HG03460 (cell line): ENCODE measurements around the gene FAM120B.

ENCODE experiments used
- ATAC-seq: cut with Tn5 transposase; IDR thresholded peaks from one replicate; pipeline ENCODE4 v1.9.1; 2021; ENCODE audit not compliant: unreplicated experiment

FAM120B gene

GRCh38 chr6:170417881-170418280, 111.3 kb downstream of the FAM120B start:
- no peak for ATAC-seq

GRCh38 chr6:170420283-170420682, 113.7 kb downstream of the FAM120B start:
- no peak for ATAC-seq

GRCh38 chr6:170420791-170421776, 114.5 kb downstream of the FAM120B start:
- ATAC-seq: no peak

DNA sequence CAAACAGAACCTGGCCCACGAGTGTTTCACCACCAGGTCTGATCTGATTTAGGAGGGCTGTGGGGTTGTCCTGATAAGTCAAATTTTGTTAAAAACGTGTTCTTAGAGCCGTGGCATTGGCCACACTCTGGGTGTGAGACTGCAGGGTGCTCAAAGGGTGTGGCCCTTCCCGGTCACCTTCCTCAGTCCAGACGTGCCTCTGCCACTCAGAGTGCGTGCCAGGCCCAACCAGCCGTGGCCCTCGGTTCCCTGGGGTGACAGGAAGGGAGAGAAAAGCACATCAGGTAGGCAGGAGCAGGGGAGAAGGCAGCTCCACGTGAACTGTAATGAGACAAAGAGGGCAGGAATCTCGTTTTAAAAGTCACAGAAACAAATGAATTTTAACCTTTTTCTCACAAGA, 115.4 kb downstream of the FAM120B start:
- no peak for ATAC-seq

DNA sequence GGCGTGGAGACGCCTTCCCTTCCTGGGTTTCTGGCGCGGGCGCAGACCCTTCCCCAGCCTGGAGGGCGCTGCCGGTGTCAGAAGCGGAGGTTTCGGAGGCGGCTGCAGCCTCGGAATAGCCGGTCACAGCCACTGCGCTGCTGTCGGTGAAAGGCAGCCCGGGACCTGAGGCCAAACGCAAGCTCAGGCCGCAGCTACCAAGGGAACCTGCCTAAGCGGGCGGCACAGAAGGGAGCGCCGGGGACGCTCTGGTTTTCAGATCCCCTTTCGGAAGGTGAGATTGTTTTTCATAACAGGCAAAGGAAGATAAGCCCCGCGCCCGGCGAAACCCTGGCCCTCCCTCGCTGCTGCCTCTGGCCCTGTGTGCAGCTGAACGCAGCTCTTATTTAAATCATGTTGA, 116.5 kb downstream of the FAM120B start:
- ATAC-seq: no peak

GRCh38 chr6:170423814-170424603, 117.5 kb downstream of the FAM120B start:
- ATAC-seq: no peak

DNA sequence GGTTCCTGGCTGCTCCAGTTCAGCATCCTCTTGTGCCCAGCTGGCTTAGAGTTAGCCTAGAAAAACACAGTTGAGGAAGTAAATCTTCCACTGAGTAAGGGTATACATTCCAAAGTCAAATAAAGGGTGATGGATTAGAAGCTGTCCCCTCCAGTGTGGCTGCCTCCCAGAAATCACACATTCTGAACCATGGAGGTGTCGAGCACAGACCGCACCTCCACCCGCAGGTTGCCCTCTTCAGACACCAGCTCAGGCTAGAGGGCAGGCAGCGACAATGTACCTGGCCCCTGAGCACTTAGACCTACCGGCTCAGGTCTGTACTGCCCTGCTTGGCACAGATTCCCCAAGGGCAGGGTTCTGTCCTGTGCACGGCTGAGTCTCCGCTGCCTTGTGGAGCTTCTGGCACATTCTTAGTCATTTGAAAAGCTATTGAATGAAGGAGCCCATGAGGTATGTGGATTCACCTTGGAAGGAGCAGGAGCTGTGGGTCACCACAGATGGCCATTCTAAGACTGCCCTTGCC, 118.1 kb downstream of the FAM120B start:
- ATAC-seq: no peak

DNA sequence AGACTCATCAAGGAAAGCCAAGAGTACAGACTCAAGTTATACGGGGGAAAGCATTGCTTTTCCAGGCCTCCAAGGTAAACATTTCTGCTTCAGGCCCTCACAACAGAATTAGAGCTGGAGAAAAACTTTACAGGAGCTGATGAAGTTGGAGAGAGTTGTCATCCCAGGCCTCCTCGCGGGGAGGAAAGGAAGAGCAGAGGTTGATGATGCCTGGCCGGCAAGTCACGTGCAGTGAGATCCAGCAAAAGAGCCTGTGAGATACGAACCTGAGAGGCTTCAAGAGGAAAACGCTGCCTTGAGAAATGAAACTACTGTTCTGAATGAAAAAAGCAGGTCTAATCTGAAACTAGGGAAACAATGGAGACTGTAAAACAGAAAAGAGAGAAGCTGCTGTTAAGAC, 122.9 kb downstream of the FAM120B start:
- ATAC-seq: no peak

- no peak for ATAC-seq
Measured at GRCh38 chr6:170433163-170434116, 126.9 kb downstream of the FAM120B start.

- ATAC-seq: no peak
Measured at GRCh38 chr6:170434117-170434820, 127.7 kb downstream of the FAM120B start.

- no peak for ATAC-seq
Measured at GRCh38 chr6:170434821-170435155, 128.2 kb downstream of the FAM120B start.

DNA sequence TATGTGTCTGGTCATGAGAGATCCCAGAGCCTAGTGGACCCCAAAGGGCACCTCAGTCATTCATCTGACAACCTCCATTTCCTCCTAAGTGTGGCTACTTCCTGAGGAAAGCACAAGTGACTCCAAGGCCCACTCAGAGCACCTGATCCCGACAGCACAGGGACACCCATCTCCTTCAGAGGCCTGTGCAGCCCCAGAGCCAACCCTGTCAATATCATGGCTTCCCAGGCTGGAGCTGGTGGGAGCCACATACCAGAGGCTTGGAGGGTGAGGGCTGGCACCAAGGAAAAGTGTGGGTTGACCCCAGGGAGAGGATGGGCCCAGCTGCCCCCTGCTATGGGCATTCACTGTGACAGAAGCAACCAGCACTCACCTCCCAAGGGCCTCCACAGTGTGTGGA, 129.2 kb downstream of the FAM120B start:
- ATAC-seq: no peak

DNA sequence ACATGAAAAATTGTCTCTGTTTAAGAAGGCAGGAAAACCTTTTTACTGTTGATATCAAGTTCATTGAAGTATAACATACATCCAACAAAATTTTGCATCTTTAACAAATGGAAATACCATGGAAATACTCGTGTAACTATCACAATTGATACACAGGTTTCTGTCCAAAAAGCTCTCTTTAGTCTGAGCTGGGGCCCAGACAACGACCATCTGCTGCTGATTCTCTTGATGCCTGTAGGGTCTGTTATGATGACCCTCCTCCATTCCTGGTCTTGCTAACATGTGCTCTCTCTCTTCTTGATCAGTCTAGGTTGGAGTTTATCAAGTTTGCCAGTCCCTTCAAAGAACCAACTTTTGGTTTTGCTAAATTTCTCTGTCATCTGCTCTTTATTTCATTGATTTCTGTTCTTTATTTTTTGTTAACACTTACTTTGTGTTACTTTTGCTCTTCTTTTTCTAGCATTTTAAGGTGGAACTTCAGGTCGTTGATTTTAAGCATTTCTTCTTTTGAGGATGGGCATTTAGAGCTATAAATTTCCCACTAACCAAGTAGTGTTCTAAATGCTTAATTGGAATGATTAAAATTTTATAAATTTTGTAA, 129.8 kb downstream of the FAM120B start:
- ATAC-seq: no peak

DNA sequence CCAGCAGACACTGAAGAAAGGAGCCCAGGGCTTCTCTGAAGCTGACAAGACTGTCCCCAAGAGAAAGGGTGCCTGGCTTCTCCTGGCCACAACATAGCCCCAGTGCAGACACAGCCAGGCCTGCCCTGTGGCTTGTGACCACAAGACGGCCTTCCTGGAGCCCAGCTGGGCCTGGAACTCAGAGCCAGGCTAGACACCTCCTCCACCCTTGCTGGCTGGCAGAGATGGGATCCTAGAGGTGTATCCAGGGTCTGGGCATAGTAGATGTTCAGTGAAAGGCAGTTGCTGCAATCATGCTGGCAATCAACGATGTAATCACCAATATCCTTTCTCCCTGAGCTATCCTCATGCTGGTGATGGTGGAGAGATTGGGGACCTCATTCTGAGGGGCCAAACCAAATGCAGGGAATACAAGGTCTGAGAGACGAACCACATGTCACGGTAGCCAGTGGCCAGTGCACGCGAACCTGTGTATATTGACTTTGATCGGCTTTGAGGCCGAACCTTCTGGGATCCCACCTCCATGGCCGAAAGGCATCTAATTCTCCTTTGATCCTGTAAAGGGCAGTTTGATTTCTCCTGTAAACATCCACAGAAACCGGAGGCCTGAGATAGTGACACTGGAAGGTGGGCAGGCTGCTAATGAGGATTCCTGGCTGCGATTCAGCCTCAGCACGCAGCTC, 131.3 kb downstream of the FAM120B start:
- ATAC-seq: no peak

- peak; percentile 97 for ATAC-seq
Measured at GRCh38 chr6:170438402-170438753, 131.8 kb downstream of the FAM120B start.

GRCh38 chr6:170438861-170439260, 132.3 kb downstream of the FAM120B start:
- ATAC-seq: no peak

GRCh38 chr6:170439366-170440361, 133.1 kb downstream of the FAM120B start:
- ATAC-seq: no peak

- no peak for ATAC-seq
Measured at GRCh38 chr6:170440437-170440836, 133.9 kb downstream of the FAM120B start.
